Muscle layer of colon (tissue), 2 donors: Measurements from ENCODE around the gene GYS1.
"Not testable (repeated sequence)": the region's sequence is repeated elsewhere in the genome, so short reads cannot be mapped to it uniquely, and the experiment has no call there.

Experiments used
- H3K27ac ChIP-seq: one replicate; pipeline ENCODE4 v1.7.0; 2013; ENCODE audit warnings: low read depth, mild to moderate bottlenecking, low read length, moderate library complexity
- H3K27me3 ChIP-seq, 2 donors: one replicate each; pipeline ENCODE4 v1.7.0; 2013; ENCODE audit warnings: low read length in 2 of 2, mild to moderate bottlenecking in 2 of 2; ENCODE audit not compliant: insufficient read depth in 2 of 2, control insufficient read depth in 1 of 2
- H3K36me3 ChIP-seq: one replicate; pipeline ENCODE4 v1.7.0; 2013; ENCODE audit warnings: mild to moderate bottlenecking, low read length; ENCODE audit not compliant: insufficient read depth
- H3K4me1 ChIP-seq: one replicate; pipeline ENCODE4 v1.7.0; 2013; ENCODE audit warnings: mild to moderate bottlenecking, low read length; ENCODE audit not compliant: insufficient read depth
- H3K4me3 ChIP-seq, 2 donors: one replicate each; pipeline ENCODE4 v1.7.0; 2013; ENCODE audit warnings: low read length in 2 of 2, low read depth in 1 of 2, mild to moderate bottlenecking in 1 of 2, moderate library complexity in 1 of 2
- H3K9ac ChIP-seq: one replicate; pipeline ENCODE4 v1.7.0; 2013; ENCODE audit warnings: low read length
- H3K9me3 ChIP-seq: one replicate; pipeline ENCODE4 v1.7.0; 2013; ENCODE audit warnings: mild to moderate bottlenecking, low read length
- donor health status: abdominal sarcoma.
- donor health status: Adenocarcinoma of cecum.

GYS1 gene

DNA sequence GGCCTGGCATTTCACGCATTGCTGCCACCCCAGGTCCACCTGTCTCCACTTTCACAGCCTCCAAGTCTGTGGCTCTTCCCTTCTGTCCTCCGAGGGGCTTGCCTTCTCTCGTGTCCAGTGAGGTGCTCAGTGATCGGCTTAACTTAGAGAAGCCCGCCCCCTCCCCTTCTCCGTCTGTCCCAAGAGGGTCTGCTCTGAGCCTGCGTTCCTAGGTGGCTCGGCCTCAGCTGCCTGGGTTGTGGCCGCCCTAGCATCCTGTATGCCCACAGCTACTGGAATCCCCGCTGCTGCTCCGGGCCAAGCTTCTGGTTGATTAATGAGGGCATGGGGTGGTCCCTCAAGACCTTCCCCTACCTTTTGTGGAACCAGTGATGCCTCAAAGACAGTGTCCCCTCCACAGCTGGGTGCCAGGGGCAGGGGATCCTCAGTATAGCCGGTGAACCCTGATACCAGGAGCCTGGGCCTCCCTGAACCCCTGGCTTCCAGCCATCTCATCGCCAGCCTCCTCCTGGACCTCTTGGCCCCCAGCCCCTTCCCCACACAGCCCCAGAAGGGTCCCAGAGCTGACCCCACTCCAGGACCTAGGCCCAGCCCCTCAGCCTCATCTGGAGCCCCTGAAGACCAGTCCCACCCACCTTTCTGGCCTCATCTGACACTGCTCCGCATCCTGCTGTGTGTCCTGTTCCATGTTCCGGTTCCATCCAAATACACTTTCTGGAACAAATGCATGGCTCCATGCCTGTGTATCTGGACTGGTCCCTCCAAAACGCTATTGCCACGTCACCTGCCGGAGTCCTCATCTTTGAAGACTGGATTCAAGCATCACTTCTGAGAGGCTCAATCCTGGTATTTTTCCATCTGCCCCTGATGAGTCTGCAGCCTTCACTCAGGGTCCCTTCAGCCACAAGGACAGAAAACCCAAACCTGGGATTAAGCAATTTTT is 70.3 kb downstream of the GYS1 start:
- Histone ChIP-seq H3K27ac (no peak overlapping the region), H3K4me3 (no peak overlapping the region), H3K9ac (no peak overlapping the region), H3K4me1 (no peaks in the 10 kb centered on the region), H3K9me3 (no peaks in the 10 kb centered on the region), H3K36me3 (peaks cover 28% of the 10 kb centered on the region), H3K27me3 (no peaks in the 10 kb centered on the region)

DNA sequence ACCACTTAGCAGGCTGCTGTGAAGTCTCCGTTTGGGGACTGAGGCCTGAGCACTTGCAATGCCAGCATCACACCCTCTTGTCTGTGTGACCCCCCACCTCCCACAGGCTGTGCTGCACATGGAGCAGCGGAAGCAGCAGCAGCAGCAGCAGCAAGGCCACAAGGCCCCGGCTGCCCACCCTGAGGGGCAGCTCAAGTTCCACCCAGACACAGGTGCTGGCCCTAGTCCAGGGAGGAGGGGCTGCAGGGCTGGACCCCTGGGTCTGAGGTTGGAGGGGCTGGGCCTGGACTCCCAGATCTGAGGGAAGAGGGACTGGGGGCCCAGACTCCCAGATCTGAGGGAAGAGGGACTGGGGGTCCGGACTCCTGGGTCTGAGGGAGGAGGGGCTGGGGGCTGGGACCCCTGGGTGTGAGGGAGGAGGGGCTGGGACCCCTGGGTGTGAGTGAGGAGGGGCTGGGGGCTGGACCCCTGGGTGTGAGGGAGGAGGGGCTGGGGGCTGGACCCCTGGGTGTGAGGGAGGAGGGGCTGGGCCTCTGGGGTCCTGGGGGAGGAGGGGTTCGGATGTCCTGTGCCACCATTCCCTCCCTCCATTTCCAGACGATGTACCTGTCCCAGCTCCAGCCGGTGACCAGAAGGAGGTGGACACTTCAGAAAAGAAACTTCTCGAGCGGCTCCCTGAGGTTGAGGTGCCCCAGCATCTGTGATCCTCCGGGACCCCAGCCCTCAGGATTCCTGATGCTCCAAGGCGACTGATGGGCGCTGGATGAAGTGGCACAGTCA is 71.2 kb downstream of the GYS1 start:
- no peaks in the 10 kb centered on the region for H3K27me3 ChIP-seq
- no peak overlapping the region for H3K9ac ChIP-seq
- no peak overlapping the region for H3K4me3 ChIP-seq
- peaks cover 30% of the 10 kb centered on the region for H3K36me3 ChIP-seq
- no peaks in the 10 kb centered on the region for H3K4me1 ChIP-seq
- no peaks in the 10 kb centered on the region for H3K9me3 ChIP-seq
- no peak overlapping the region for H3K27ac ChIP-seq

DNA sequence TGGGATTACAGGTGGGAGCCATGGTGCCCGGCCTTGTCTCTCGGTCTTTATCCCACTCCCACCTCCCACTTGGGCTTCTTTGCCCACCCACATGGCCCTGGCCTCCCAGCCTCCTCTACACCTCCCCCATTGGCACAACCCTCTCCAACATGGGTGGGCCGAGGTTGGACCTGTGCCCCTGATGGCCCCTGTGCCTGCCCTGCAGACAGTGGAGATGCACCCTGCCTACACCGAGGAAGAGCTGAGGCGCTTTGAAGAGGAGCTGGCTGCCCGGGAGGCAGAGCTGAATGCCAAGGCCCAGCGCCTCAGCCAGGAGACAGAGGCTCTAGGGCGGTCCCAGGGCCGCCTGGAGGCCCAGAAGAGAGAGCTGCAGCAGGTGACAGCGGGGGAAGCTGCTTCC is 72.2 kb downstream of the GYS1 start:
- H3K27ac ChIP-seq = no peak overlapping the region
- no peak overlapping the region for H3K9ac ChIP-seq
- H3K4me3 ChIP-seq = no peak overlapping the region
- no peaks in the 10 kb centered on the region for H3K4me1 ChIP-seq
- peaks cover 33% of the 10 kb centered on the region for H3K36me3 ChIP-seq
- H3K27me3 ChIP-seq = no peaks in the 10 kb centered on the region
- no peaks in the 10 kb centered on the region for H3K9me3 ChIP-seq

DNA sequence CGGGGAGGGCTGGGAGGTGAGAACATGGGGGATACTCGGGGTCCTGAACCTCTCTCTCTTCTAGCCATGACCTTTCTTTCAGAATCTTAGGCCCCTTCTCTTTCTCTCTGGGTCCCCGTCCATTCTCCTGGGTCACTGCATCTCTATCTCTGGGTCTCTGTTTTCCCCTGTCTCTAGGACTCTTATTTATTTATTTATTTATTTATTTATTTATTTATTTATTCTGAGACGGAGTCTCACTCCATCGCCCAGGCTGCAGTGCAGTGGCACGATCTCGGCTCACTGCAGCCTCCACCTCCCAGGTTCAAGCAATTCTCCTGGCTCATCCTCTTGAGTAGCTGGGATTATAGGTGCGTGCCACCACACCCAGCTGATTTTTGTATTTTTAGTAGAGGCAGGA is 73.8 kb downstream of the GYS1 start:
- H3K27ac ChIP-seq, H3K4me1 ChIP-seq, H3K9me3 ChIP-seq, H3K9ac ChIP-seq, H3K4me3 ChIP-seq, H3K27me3 ChIP-seq: not testable (repeated sequence)
- peaks cover 46% of the 10 kb centered on the region for H3K36me3 ChIP-seq

DNA sequence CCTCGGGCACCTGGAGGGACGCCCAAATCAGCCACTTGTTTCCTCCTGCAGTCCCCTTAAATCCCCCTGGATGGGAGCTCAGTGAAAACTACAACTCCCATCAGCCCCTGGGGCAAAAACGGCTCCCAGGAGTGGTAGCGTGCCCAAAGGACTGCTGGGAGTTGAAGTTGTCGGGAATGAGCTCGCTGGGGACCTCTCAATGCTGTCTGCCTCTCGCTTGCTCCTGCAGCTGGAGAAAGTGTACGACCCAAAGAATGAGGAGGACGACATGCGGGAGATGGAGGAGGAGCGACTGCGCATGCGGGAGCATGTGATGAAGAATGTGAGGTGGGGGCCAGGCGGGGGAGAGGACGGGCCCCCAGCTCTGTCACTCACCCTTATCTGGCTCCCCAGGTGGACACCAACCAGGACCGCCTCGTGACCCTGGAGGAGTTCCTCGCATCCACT is 74.3 kb downstream of the GYS1 start:
- Histone ChIP-seq H3K4me3 (no peak overlapping the region), H3K4me1 (no peaks in the 10 kb centered on the region), H3K9me3 (no peaks in the 10 kb centered on the region), H3K27me3 (no peaks in the 10 kb centered on the region), H3K36me3 (peaks cover 50% of the 10 kb centered on the region), H3K9ac (no peak overlapping the region), H3K27ac (no peak overlapping the region)
